GM21367 (cell line): ENCODE data around the gene KNDC1.

Experiments
- ATAC-seq: cut with Tn5 transposase; IDR thresholded peaks from one replicate; pipeline ENCODE4 v1.9.1; 2021; ENCODE audit not compliant: unreplicated experiment

Gene KNDC1

GRCh38 chr10:133270773-133271297 lies 110.8 kb downstream of the KNDC1 start:
- ATAC-seq: no peak

GRCh38 chr10:133271521-133272300 lies 111.7 kb downstream of the KNDC1 start:
- no peak for ATAC-seq

- no peak for ATAC-seq
Measured at GRCh38 chr10:133272301-133272963, 112.4 kb downstream of the KNDC1 start.

GRCh38 chr10:133272964-133273420 lies 113.0 kb downstream of the KNDC1 start:
- no peak for ATAC-seq

GRCh38 chr10:133273534-133274143 lies 113.6 kb downstream of the KNDC1 start:
- ATAC-seq: no peak

GRCh38 chr10:133274751-133275683 lies 115.0 kb downstream of the KNDC1 start:
- peak; percentile 41 for ATAC-seq

- ATAC-seq: peak; percentile 42
Measured at GRCh38 chr10:133275684-133276092, 115.7 kb downstream of the KNDC1 start.
